ENCODE measurements around the gene PDZD4.

Gene PDZD4

DNA sequence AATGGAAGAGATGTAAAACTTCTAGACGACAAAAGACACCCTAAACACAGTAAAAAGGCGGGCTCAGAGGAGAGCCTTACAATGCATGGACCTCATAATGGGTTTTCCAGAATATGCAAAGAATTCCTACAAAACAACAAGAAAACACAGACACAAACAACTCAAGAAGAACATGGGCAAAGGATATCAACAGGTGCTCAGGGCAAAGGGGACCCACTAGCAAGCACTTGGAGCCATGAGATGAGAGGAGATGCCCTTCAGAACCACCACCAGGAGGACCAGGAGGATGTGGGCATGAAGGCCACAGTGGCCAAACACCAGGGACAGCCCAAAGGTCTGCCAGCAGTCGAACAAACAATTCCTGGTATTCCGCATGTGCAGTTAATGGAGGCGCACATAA lies 17.2 kb downstream of the PDZD4 start:
- TF ChIP-seq, protein P1, sequence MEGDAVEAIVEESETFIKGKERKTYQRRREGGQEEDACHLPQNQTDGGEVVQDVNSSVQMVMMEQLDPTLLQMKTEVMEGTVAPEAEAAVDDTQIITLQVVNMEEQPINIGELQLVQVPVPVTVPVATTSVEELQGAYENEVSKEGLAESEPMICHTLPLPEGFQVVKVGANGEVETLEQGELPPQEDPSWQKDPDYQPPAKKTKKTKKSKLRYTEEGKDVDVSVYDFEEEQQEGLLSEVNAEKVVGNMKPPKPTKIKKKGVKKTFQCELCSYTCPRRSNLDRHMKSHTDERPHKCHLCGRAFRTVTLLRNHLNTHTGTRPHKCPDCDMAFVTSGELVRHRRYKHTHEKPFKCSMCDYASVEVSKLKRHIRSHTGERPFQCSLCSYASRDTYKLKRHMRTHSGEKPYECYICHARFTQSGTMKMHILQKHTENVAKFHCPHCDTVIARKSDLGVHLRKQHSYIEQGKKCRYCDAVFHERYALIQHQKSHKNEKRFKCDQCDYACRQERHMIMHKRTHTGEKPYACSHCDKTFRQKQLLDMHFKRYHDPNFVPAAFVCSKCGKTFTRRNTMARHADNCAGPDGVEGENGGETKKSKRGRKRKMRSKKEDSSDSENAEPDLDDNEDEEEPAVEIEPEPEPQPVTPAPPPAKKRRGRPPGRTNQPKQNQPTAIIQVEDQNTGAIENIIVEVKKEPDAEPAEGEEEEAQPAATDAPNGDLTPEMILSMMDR (IDR thresholded peaks at IDR 0.05; ENCODE audit: poor library complexity, severe bottlenecking) = no peak
- ATAC-seq (ENCODE audit: low read depth) (no peak), DNase-seq (ENCODE audit: low spot score) (no peak)
- Histone ChIP-seq H3K4me1 (ENCODE audit: insufficient read depth, poor library complexity, severe bottlenecking) (no peaks in the 10 kb centered on the region), H3K36me3 (ENCODE audit: low read depth) (no peaks in the 10 kb centered on the region), H3K27ac (ENCODE audit: poor library complexity, severe bottlenecking) (no peak overlapping the region), H3K9me3 (ENCODE audit: severe bottlenecking) (no peaks in the 10 kb centered on the region), H3K4me3 (ENCODE audit: severe bottlenecking) (no peak overlapping the region), H3K27me3 (ENCODE audit: insufficient read depth, poor library complexity, severe bottlenecking) (no peaks in the 10 kb centered on the region)

DNA sequence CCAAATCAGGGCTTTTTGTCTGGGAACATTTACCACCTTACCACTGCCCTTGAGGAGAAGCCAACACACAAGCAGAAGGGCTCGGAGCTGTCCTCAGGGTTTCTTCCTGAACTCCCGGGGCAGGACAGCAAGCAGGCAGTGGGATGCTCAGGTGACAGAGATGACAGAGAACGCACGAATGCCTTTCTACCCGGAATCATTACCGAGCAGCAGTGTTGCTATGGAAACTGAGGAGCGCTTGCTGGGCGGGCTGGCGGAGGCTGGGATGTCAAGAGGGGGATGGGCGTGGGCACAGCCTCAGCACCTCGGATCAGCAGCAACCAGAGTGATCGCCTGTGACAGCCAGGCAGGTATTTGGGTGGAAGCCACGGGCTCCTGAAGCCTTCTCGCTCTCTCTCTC lies 18.1 kb downstream of the PDZD4 start:
- no peaks in the 10 kb centered on the region for H3K4me1 ChIP-seq (ENCODE audit: insufficient read depth, poor library complexity, severe bottlenecking)
- no peak overlapping the region for H3K4me3 ChIP-seq (ENCODE audit: severe bottlenecking)
- no peak overlapping the region for H3K27ac ChIP-seq (ENCODE audit: poor library complexity, severe bottlenecking)
- DNase-seq (ENCODE audit: low spot score) (no peak), ATAC-seq (ENCODE audit: low read depth) (no peak)
- no peaks in the 10 kb centered on the region for H3K27me3 ChIP-seq (ENCODE audit: insufficient read depth, poor library complexity, severe bottlenecking)
- H3K9me3 ChIP-seq (ENCODE audit: severe bottlenecking) = no peaks in the 10 kb centered on the region
- H3K36me3 ChIP-seq (ENCODE audit: low read depth) = no peaks in the 10 kb centered on the region
- TF ChIP-seq, protein P1 (IDR thresholded peaks at IDR 0.05; ENCODE audit: poor library complexity, severe bottlenecking) = no peak

DNA sequence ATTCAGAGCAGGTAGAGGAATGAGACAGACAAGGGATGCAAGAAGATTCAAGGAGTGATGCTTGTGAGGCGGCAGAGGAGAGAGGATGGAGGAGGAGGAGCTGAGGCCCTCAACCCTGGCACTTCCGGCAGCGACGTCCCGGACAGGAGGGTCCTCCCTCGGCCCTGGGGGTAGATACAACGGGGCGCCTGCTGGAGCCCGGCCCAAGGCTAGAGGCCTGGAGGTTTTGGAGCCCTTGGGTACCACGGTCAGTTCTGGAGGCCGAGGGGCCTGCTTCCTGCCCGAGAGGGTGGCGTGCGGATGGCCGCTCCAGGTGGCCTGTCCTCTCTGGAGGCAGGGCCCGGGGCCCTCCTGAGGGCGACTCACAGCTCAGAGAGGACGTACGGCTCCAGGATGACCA lies 22.4 kb downstream of the PDZD4 start:
- H3K9me3 ChIP-seq (ENCODE audit: severe bottlenecking) = no peaks in the 10 kb centered on the region
- H3K4me1 ChIP-seq (ENCODE audit: insufficient read depth, poor library complexity, severe bottlenecking) = no peaks in the 10 kb centered on the region
- DNase-seq (ENCODE audit: low spot score) (no peak), ATAC-seq (ENCODE audit: low read depth) (no peak)
- TF ChIP-seq, protein P1 (IDR thresholded peaks at IDR 0.05; ENCODE audit: poor library complexity, severe bottlenecking) = no peak
- H3K27ac ChIP-seq (ENCODE audit: poor library complexity, severe bottlenecking) = no peak overlapping the region
- H3K27me3 ChIP-seq (ENCODE audit: insufficient read depth, poor library complexity, severe bottlenecking) = no peaks in the 10 kb centered on the region
- H3K36me3 ChIP-seq (ENCODE audit: low read depth) = no peaks in the 10 kb centered on the region
- H3K4me3 ChIP-seq (ENCODE audit: severe bottlenecking) = no peak overlapping the region

- Histone ChIP-seq H3K4me1 (ENCODE audit: insufficient read depth, poor library complexity, severe bottlenecking) (no peaks in the 10 kb centered on the region), H3K4me3 (ENCODE audit: severe bottlenecking) (no peak overlapping the region), H3K27me3 (ENCODE audit: insufficient read depth, poor library complexity, severe bottlenecking) (no peaks in the 10 kb centered on the region), H3K36me3 (ENCODE audit: low read depth) (no peaks in the 10 kb centered on the region), H3K9me3 (ENCODE audit: severe bottlenecking) (no peaks in the 10 kb centered on the region), H3K27ac (ENCODE audit: poor library complexity, severe bottlenecking) (no peak overlapping the region)
- ATAC-seq (ENCODE audit: low read depth) (0 out of 3 replicates have a peak, but pooled peaks have one; percentile 27), DNase-seq (ENCODE audit: low spot score) (no peak)
- TF ChIP-seq, protein P1 (IDR thresholded peaks at IDR 0.05; ENCODE audit: poor library complexity, severe bottlenecking) = no peak
These were observed 23.3 kb downstream of the PDZD4 start for GRCh38 chrX:153806999-153807575.

DNA sequence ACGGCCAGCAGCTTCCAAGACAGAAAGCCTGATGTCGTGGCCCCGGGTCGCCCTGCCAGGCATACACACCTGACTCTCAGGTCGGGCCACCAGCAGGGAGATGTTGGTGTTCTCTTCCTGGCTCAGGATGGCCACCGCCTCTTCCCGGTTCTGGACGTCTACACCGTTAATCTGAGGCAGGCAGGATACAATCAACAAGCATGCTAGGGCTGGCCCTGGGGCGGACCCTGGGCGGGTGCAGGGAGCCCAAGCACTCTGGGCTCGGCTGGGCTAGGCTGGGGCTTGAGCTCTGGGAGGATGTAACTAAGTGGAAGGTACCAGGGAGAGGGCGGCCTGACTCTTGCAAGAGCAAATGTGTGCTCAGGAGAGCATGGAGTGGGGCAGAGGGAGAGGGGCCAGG lies 24.9 kb downstream of the PDZD4 start:
- no peaks in the 10 kb centered on the region for H3K36me3 ChIP-seq (ENCODE audit: low read depth)
- TF ChIP-seq, protein P1 (IDR thresholded peaks at IDR 0.05; ENCODE audit: poor library complexity, severe bottlenecking) = no peak
- no peaks in the 10 kb centered on the region for H3K4me1 ChIP-seq (ENCODE audit: insufficient read depth, poor library complexity, severe bottlenecking)
- H3K9me3 ChIP-seq (ENCODE audit: severe bottlenecking) = no peaks in the 10 kb centered on the region
- no peak for ATAC-seq (ENCODE audit: low read depth)
- H3K27ac ChIP-seq (ENCODE audit: poor library complexity, severe bottlenecking) = no peak overlapping the region
- no peak overlapping the region for H3K4me3 ChIP-seq (ENCODE audit: severe bottlenecking)
- no peak for DNase-seq (ENCODE audit: low spot score)
- no peaks in the 10 kb centered on the region for H3K27me3 ChIP-seq (ENCODE audit: insufficient read depth, poor library complexity, severe bottlenecking)

Data from RWPE2 (cell line).